Measurements from ENCODE around the gene LAMTOR3.

The LAMTOR3 gene

GRCh38 chr4:99894161-99894997 lies at the start of gene LAMTOR3:
Gene LAMTOR3 (minus strand): TSS chr4:99894427. CDS start chr4:99893963, 464 bp downstream.
- DNase-seq (ENCODE audit: low read depth): peak; percentile 76

- no peak for DNase-seq (ENCODE audit: low read depth)
Observed at GRCh38 chr4:99938243-99938753, 44.1 kb upstream of the LAMTOR3 start.

GRCh38 chr4:99934891-99935290 lies 40.7 kb upstream of the LAMTOR3 start:
- DNase-seq (ENCODE audit: low read depth): no peak

GRCh38 chr4:99927566-99927965 lies 33.3 kb upstream of the LAMTOR3 start:
- DNase-seq (ENCODE audit: low read depth): no peak

- no peak for DNase-seq (ENCODE audit: low read depth)
Observed at GRCh38 chr4:99921174-99921573, 26.9 kb upstream of the LAMTOR3 start.

- no peak for DNase-seq (ENCODE audit: low read depth)
Observed at GRCh38 chr4:99918656-99919055, 24.4 kb upstream of the LAMTOR3 start.

- DNase-seq (ENCODE audit: low read depth): no peak
Observed at GRCh38 chr4:99917575-99917974, 23.3 kb upstream of the LAMTOR3 start.

- DNase-seq (ENCODE audit: low read depth): no peak
Observed at GRCh38 chr4:99915449-99915848, 21.2 kb upstream of the LAMTOR3 start.

- DNase-seq (ENCODE audit: low read depth): no peak
Observed at GRCh38 chr4:99894998-99895397, 771 bp upstream of the LAMTOR3 start.

GRCh38 chr4:99893839-99894160 lies 427 bp downstream of the LAMTOR3 start:
- no peak for DNase-seq (ENCODE audit: low read depth)

GRCh38 chr4:99893029-99893428 lies 1.2 kb downstream of the LAMTOR3 start:
- no peak for DNase-seq (ENCODE audit: low read depth)

- DNase-seq (ENCODE audit: low read depth): no peak
Observed at GRCh38 chr4:99891351-99891750, 2.9 kb downstream of the LAMTOR3 start.

GRCh38 chr4:99887837-99888236 lies 6.4 kb downstream of the LAMTOR3 start:
- no peak for DNase-seq (ENCODE audit: low read depth)

GRCh38 chr4:99886146-99886545 lies 8.1 kb downstream of the LAMTOR3 start:
- DNase-seq (ENCODE audit: low read depth): no peak

- DNase-seq (ENCODE audit: low read depth): no peak
Observed at GRCh38 chr4:99885687-99886086, 8.5 kb downstream of the LAMTOR3 start.

GRCh38 chr4:99885063-99885664 lies 9.1 kb downstream of the LAMTOR3 start:
- DNase-seq (ENCODE audit: low read depth): no peak

- DNase-seq (ENCODE audit: low read depth): no peak
Observed at GRCh38 chr4:99879458-99879857, 14.8 kb downstream of the LAMTOR3 start.

GRCh38 chr4:99878604-99879003 lies 15.6 kb downstream of the LAMTOR3 start:
- no peak for DNase-seq (ENCODE audit: low read depth)

- DNase-seq (ENCODE audit: low read depth): no peak
Observed at GRCh38 chr4:99876946-99877345, 17.3 kb downstream of the LAMTOR3 start.

- DNase-seq (ENCODE audit: low read depth): peak; percentile 27
Observed at GRCh38 chr4:99875071-99875470, 19.2 kb downstream of the LAMTOR3 start.

- no peak for DNase-seq (ENCODE audit: low read depth)
Observed at GRCh38 chr4:99872570-99872969, 21.7 kb downstream of the LAMTOR3 start.

GRCh38 chr4:99868126-99868596 lies 26.1 kb downstream of the LAMTOR3 start:
- DNase-seq (ENCODE audit: low read depth): peak; percentile 32

- no peak for DNase-seq (ENCODE audit: low read depth)
Observed at GRCh38 chr4:99863804-99864203, 30.4 kb downstream of the LAMTOR3 start.

Measured in GM04504 (cell line).